CD4-positive, alpha-beta T cell (primary cell): ENCODE measurements around the gene PPP2R2B. TPM values are rescaled to one million over a fixed set of nuclear protein-coding genes. Genes with fewer than 3 reads are reported as not detected.

ENCODE experiments used
- ATAC-seq: fragments of 200-7000 bp; cut with Tn5 transposase; one replicate; pipeline ENCODE4 v1.10.0; 2022; ENCODE audit warnings: mild to moderate bottlenecking; ENCODE audit not compliant: poor library complexity
- CTCF ChIA-PET: fragments of 350-600 bp; sonication (Branson Sonifier 250); formaldehyde crosslinking; loops from one replicate; lab custom pipeline; 2021; ENCODE audit warnings: antibody characterized with exemption, inconsistent platforms; lab: Charles Lee
- POLR2A ChIA-PET: fragments of 350-600 bp; sonication (Branson Sonifier 250); formaldehyde crosslinking; loops from one replicate; lab custom pipeline; 2021; ENCODE audit warnings: antibody characterized with exemption, inconsistent platforms; lab: Charles Lee
- DNase-seq, 14 experiments: peaks; one replicate each; pipeline ENCODE4 v3.0.0-alpha.2; 2013 to 2020; ENCODE audit warnings: mixed read lengths in 2 of 14
- H3K27ac ChIP-seq, 2 donors: one replicate each; pipeline versions ENCODE4 v1.5.1 to v1.7.0; 2013; ENCODE audit warnings: low read length in 2 of 2, low read depth in 1 of 2, mild to moderate bottlenecking in 1 of 2
- H3K27me3 ChIP-seq, 2 experiments: 1 replicate in 1 of 2; 2 replicates in 1 of 2; pipeline versions ENCODE4 v1.6.1 to v1.7.0; 2013; ENCODE audit warnings: low read length in 2 of 2, control low read depth in 1 of 2, mild to moderate bottlenecking in 1 of 2, moderate library complexity in 1 of 2; ENCODE audit not compliant: insufficient read depth in 2 of 2, control insufficient read depth in 1 of 2
- H3K36me3 ChIP-seq: one replicate; pipeline ENCODE4 v1.6.1; 2013; ENCODE audit warnings: low read length, control low read depth; ENCODE audit not compliant: insufficient read depth
- H3K4me1 ChIP-seq: one replicate; pipeline ENCODE4 v1.6.1; 2013; ENCODE audit warnings: low read length, control low read depth; ENCODE audit not compliant: insufficient read depth
- H3K4me3 ChIP-seq: one replicate; pipeline ENCODE4 v1.5.1; 2013; ENCODE audit warnings: mild to moderate bottlenecking, low read length, moderate library complexity
- H3K9me3 ChIP-seq, 2 experiments: 1 replicate in 1 of 2; 2 replicates in 1 of 2; pipeline versions ENCODE4 v1.6.1 to v1.7.0; 2013; ENCODE audit warnings: low read length in 2 of 2, mild to moderate bottlenecking in 2 of 2, control low read depth in 1 of 2, moderate library complexity in 1 of 2; ENCODE audit not compliant: control insufficient read depth in 1 of 2, insufficient read depth in 1 of 2
- H3K27ac Mint-ChIP-seq: one replicate; pipeline ENCODE4 v1.8.0; 2020; ENCODE audit warnings: mixed read lengths
- H3K27me3 Mint-ChIP-seq: one replicate; pipeline ENCODE4 v1.8.0; 2021; ENCODE audit warnings: mixed read lengths
- H3K36me3 Mint-ChIP-seq: one replicate; pipeline ENCODE4 v1.8.0; 2021; ENCODE audit warnings: low read depth, mixed read lengths
- H3K4me1 Mint-ChIP-seq: one replicate; pipeline ENCODE4 v1.8.0; 2021; ENCODE audit warnings: low read depth, mixed read lengths
- H3K4me3 Mint-ChIP-seq: one replicate; pipeline ENCODE4 v1.8.0; 2020; ENCODE audit warnings: mild to moderate bottlenecking, mixed read lengths
- H3K9me3 Mint-ChIP-seq: one replicate; pipeline ENCODE4 v1.8.0; 2020; ENCODE audit warnings: mixed read lengths
- CTCF ChIP-seq: fragments of 200-600 bp; IDR thresholded peaks from one replicate; pipeline ENCODE4 v1.8.0; 2022; ENCODE audit warnings: antibody characterized with exemption, mild to moderate bottlenecking
- intact Hi-C, 2 experiments: fragments of 100-400 bp; cut with DNase I in 1 of 2; cut with micrococcal nuclease in 1 of 2; formaldehyde crosslinking; loops; one replicate each; pipeline versions ENCODE4 v1.15.1 to v1.9.0; 2023 to 2025; cut with DNase I, micrococcal nuclease
- total RNA-seq, 174 experiments: library from RNA in 2 of 174; stranded (reverse) in 2 of 174; gene quantifications; one replicate each; pipeline ENCODE4 v1.2.3 and lab custom pipeline; 2021 to 2026

Gene PPP2R2B
- total RNA-seq, 2 experiments from 2014 or later = 4.1 to 4.2 TPM

- no peak for TF ChIP-seq CTCF
- CTCF ChIA-PET = no interaction called here
- H3K4me3 Mint-ChIP-seq = no peak overlapping the region
- H3K36me3 Mint-ChIP-seq = no peaks in the 10 kb centered on the region
- H3K4me1 ChIP-seq = no peaks in the 10 kb centered on the region
- no peaks in the 10 kb centered on the region for H3K4me1 Mint-ChIP-seq
- POLR2A ChIA-PET = no interaction called here
- no peaks in the 10 kb centered on the region for H3K9me3 Mint-ChIP-seq
- no peaks in the 10 kb centered on the region for H3K27me3 Mint-ChIP-seq
- no peaks in the 10 kb centered on the region for H3K27me3 ChIP-seq
- no peaks in the 10 kb centered on the region for H3K9me3 ChIP-seq
- intact Hi-C loops = no loop called here
- no peak for ATAC-seq
- H3K36me3 ChIP-seq = no peaks in the 10 kb centered on the region
- no peak overlapping the region for H3K4me3 ChIP-seq
- no peak for DNase-seq
- no peak overlapping the region for H3K27ac ChIP-seq
- no peak overlapping the region for H3K27ac Mint-ChIP-seq
Measured at GRCh38 chr5:146632620-146633322, 245.8 kb downstream of the PPP2R2B start.

DNA sequence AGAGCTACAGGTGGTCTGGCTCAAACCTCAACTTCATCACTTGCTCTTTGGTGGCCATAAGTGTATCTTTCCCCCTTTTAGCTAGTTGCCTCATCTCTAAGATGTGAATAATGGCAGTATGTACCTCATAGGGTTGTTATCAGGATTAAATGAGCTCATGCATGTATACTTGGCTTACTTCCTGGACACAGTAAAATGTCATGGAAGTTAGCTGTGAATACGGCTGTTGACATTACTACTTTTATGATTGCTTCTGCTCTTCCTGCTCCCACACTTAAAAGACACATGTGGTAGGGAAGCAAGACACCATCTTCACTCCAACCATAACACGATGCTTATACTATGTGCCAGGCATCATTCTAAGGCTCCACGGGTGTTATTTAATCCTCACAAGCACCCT is 248.1 kb downstream of the PPP2R2B start:
- H3K4me1 Mint-ChIP-seq = no peaks in the 10 kb centered on the region
- H3K27ac Mint-ChIP-seq = no peak overlapping the region
- POLR2A ChIA-PET = no interaction called here
- H3K36me3 Mint-ChIP-seq = no peaks in the 10 kb centered on the region
- Histone ChIP-seq H3K4me3 (no peak overlapping the region), H3K4me1 (no peaks in the 10 kb centered on the region), H3K27ac (no peak overlapping the region), H3K27me3 (no peaks in the 10 kb centered on the region), H3K36me3 (no peaks in the 10 kb centered on the region), H3K9me3 (no peaks in the 10 kb centered on the region)
- DNase-seq (no peak), ATAC-seq (no peak)
- intact Hi-C loops = no loop called here
- no peak overlapping the region for H3K4me3 Mint-ChIP-seq
- no peaks in the 10 kb centered on the region for H3K27me3 Mint-ChIP-seq
- H3K9me3 Mint-ChIP-seq = no peaks in the 10 kb centered on the region
- no peak for TF ChIP-seq CTCF
- CTCF ChIA-PET = no interaction called here

GRCh38 chr5:146628950-146629349 is 249.6 kb downstream of the PPP2R2B start:
- ChIA-PET POLR2A (no interaction called here), CTCF (no interaction called here)
- H3K36me3 Mint-ChIP-seq = no peaks in the 10 kb centered on the region
- no peaks in the 10 kb centered on the region for H3K27me3 Mint-ChIP-seq
- no peaks in the 10 kb centered on the region for H3K9me3 Mint-ChIP-seq
- Histone ChIP-seq H3K27me3 (no peaks in the 10 kb centered on the region), H3K9me3 (no peaks in the 10 kb centered on the region), H3K27ac (no peak overlapping the region), H3K4me3 (no peak overlapping the region), H3K4me1 (no peaks in the 10 kb centered on the region), H3K36me3 (no peaks in the 10 kb centered on the region)
- TF ChIP-seq CTCF = no peak
- DNase-seq (no peak), ATAC-seq (no peak)
- H3K4me1 Mint-ChIP-seq = no peaks in the 10 kb centered on the region
- intact Hi-C loops = no loop called here
- no peak overlapping the region for H3K27ac Mint-ChIP-seq
- H3K4me3 Mint-ChIP-seq = no peak overlapping the region
